GM10248 (cell line): ENCODE data around the gene GOLGA6D.
"Not testable (repeated sequence)": the region's sequence is repeated elsewhere in the genome, so short reads cannot be mapped to it uniquely, and the experiment has no call there.

ENCODE experiments used
- CTCF ChIA-PET: fragments of 300-600 bp; sonication (Branson Sonifier 250); formaldehyde crosslinking; extraction: SDS; loops from one replicate; lab custom pipeline; 2021; ENCODE audit warnings: antibody characterized with exemption; lab: Yijun Ruan, JAX
- POLR2A ChIA-PET: fragments of 350-650 bp; sonication (Branson Sonifier 250); formaldehyde crosslinking; extraction: SDS; loops from one replicate; lab custom pipeline; 2020; ENCODE audit warnings: antibody characterized with exemption; lab: Yijun Ruan, JAX
- DNase-seq: peaks from one replicate; pipeline ENCODE4 v3.0.0; 2012; ENCODE audit errors: extremely low spot score
- TF ChIP-seq, protein P1 (sequence below): IDR thresholded peaks from 2 replicates; pipeline ENCODE4 v1.5.1; 2012; ENCODE audit warnings: mild to moderate bottlenecking, low read depth; ENCODE audit errors: extremely low read depth, missing control alignments, control extremely low read depth

GOLGA6D gene

DNA sequence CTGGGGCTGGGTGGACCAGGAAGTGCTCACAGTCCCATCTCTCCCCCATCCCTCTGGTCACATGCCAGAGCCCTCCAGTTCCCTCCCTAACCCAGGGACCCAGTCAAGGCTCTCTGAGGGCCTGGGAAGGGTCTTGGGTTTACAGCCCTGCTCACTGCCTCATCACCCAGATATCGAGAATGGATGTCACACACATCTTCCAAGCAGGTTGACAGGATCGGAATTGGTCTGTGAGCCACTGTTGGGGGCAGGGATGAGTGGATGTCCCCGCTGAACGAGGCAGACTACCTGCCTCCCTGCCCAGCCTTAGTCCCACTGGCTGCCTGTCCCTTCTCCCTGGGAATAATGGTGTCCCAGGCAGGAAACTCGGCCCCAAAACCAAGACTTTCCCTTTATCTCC is 44.5 kb upstream of the GOLGA6D start:
- no peak for DNase-seq
- CTCF ChIA-PET, result no interaction called here
- TF ChIP-seq, protein P1, sequence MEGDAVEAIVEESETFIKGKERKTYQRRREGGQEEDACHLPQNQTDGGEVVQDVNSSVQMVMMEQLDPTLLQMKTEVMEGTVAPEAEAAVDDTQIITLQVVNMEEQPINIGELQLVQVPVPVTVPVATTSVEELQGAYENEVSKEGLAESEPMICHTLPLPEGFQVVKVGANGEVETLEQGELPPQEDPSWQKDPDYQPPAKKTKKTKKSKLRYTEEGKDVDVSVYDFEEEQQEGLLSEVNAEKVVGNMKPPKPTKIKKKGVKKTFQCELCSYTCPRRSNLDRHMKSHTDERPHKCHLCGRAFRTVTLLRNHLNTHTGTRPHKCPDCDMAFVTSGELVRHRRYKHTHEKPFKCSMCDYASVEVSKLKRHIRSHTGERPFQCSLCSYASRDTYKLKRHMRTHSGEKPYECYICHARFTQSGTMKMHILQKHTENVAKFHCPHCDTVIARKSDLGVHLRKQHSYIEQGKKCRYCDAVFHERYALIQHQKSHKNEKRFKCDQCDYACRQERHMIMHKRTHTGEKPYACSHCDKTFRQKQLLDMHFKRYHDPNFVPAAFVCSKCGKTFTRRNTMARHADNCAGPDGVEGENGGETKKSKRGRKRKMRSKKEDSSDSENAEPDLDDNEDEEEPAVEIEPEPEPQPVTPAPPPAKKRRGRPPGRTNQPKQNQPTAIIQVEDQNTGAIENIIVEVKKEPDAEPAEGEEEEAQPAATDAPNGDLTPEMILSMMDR, result no peak
- POLR2A ChIA-PET, result no interaction called here

DNA sequence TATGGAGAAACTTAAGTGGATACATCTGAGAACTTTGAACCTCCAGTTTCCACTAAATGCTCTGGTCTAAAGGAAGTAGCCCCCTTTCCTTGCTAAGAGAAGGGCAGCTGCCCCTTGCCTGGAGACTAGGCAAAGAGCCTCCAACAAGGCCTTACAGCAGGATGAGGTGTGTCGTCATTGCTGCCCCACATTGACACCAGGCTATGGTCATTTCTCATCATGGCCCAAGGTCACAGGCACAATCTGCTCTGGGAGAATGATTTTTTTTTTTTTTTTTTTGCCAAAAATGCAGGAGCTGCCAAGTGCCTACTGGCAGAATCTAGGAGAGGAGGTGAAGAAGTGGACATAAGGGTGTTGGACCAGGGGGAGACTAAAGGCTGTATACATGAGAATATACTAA is 36.9 kb upstream of the GOLGA6D start:
- POLR2A ChIA-PET, result interaction anchor here (0.7 kb wide), 1 partner anchor 287 kb away, joined by 3 read pairs; no protein-coding TSS in a partner anchor
- DNase-seq, CTCF ChIA-PET: not testable (repeated sequence)

DNA sequence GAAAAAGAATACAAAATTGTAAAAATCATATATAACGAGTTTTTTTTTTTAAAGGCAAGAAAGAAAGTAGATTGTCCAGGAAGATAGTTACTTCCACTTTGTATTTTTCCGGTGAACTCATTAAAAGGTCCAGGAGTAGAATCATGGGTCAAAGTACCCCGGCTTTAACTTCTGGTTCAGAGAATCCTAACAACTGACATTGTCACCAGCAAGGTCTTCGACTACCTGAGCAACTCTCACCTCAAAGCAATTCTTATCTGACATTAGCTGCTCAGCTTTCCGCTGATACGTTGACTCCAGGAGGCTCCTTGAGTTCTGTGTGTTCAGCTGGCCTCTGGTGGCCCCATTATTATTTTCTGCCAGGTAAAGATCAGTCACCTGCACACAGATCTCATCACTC is 33.6 kb upstream of the GOLGA6D start:
- DNase-seq, POLR2A ChIA-PET: not testable (repeated sequence)
- CTCF ChIA-PET, result interaction anchor here (0.8 kb wide), 1 partner anchor 219 kb away, joined by 3 read pairs; no protein-coding TSS in a partner anchor

DNA sequence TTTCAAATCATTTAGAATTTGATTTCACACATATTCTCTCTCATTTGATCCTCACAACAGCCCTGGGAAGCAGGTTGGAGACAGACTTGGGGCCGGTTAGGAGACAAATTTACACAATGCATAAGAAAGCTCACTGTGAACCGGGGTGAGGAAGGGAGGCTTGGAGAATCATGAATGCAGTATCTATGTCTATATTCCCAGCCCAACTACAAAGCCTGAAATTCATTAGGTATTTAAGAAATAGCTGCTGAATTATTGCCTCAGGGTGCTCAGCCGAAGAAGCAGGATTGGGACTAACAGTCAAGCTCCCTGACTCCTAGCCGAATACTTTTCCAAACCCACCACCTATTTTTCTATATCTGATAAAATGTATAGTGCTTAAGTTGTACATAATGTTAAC is 32.9 kb upstream of the GOLGA6D start:
- TF ChIP-seq, protein P1, result no peak
- POLR2A ChIA-PET, result no interaction called here
- CTCF ChIA-PET, result no interaction called here
- DNase-seq, result no peak

DNA sequence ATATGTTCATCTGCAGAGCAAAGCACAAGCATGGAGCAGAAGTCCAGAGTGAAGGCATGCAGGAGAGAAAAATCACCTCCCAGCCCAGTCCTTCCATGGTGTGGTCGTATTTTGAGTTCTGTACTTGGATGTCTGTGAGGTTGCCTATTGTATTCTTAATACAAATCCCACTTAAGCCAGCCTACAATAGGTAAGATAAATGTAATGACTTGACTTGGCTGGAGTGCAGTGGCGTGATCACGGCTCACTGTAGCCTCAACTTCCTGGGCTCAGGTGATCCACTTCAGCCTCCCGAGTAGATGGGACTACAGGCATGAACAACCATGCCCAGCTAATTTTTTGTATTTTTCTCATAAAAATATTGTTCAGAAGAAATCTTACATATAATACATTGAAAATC is 31.3 kb upstream of the GOLGA6D start:
- POLR2A ChIA-PET, DNase-seq, CTCF ChIA-PET: not testable (repeated sequence)

DNA sequence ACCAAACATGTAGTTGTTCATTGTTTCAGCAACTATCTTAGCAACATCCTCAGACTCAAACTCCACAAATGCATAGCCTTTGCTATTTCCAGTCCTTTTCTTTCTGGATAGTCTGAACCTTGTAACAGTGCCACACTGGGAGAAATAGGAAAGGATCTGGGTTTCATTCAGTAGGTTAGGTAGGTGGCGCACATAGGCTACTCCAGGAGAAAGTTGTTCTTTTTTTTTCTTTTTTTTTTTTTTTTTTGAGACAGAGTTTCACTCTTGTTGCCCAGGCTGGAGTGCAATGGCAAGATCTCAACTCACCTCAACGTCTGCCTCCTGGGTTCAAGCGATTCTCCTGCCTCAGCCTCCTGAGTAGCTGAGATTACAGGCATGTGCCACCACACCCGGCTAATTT is 30.4 kb upstream of the GOLGA6D start:
- POLR2A ChIA-PET, result not testable (repeated sequence)

DNA sequence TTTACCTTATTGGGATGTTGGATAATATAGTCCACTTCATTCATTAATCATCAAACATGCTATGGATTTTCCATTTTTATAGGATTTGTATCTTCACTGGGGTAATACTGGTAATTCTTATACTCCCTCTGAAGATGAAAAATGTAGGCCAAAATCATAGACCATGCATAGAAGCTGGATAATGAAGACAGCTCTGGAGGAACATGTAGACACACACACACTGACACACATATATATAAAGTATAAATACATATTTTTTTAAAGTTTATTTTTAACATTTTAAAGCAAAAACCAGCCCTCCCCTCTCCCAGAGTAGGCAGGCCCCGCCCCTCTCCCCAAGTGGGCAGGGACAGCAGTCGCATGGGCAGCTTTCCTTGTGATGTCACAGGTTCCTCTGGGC is 24.6 kb upstream of the GOLGA6D start, which contains the start of gene GOLGA6C:
Gene GOLGA6C, plus strand, starts transcription at position 301 of the 400 bp plus-strand sequence. CDS start 265 bp downstream, outside the sequence.
- POLR2A ChIA-PET, DNase-seq: not testable (repeated sequence)

More for the DNA sequence above, 30.4 kb upstream of the GOLGA6D start:
- DNase-seq, CTCF ChIA-PET: not testable (repeated sequence)

DNA sequence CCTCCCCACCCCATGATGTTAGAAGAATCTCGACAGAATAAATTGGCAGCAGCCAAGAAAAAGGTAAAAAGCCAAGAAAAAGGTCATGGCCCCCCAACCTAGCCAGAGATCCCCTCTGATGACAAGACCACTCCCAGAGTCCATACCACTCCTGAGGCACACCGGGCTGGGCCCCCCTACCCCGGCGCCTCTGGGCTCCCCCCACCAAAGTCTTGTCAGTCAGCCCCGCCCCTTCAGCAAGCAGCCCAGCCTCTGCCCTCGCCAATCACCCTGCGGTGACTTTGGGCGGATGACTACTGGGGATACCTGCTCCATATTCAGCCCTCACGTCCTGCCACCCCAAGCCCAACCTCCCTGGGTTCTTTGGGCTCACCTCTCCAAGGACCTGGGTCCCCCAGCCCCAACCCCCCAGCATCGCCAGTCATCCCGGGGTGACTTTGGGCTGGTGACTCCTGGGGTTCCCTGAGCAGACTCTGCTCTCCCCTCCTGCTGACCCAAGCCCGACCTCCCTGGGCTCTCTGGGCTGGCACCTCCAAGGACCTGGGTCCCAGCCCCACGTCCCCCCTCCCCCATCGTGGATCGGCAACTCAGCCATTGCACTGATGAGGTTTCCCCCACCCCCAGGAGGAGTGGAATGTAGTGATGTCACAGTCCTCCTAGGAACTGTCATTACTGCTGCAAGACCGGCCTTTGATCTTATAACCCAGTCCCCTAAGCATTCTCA is 23.9 kb upstream of the GOLGA6D start:
- DNase-seq, CTCF ChIA-PET, POLR2A ChIA-PET: not testable (repeated sequence)

More for the DNA sequence above, 24.6 kb upstream of the GOLGA6D start, which contains the start of gene GOLGA6C:
- CTCF ChIA-PET, result not testable (repeated sequence)

DNA sequence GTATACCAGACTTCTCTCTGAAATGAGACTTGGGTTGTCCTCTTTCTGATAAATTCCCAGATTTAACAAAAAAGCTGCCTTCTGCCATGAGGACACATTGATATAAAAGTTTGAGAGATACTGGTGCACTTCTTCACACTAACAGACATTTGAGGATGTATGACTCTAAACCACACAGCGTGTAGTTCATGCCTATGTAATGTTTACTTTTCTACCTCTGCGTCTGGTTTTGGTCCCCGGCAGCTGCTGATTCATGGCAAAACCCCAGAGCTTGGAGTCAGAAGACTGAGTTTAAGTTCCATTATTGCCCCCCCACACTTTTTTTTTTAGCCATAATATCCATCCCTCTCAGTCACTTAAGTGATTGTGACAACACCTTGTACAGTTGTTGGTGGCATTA is 22.8 kb upstream of the GOLGA6D start:
- CTCF ChIA-PET, DNase-seq, POLR2A ChIA-PET: not testable (repeated sequence)

DNA sequence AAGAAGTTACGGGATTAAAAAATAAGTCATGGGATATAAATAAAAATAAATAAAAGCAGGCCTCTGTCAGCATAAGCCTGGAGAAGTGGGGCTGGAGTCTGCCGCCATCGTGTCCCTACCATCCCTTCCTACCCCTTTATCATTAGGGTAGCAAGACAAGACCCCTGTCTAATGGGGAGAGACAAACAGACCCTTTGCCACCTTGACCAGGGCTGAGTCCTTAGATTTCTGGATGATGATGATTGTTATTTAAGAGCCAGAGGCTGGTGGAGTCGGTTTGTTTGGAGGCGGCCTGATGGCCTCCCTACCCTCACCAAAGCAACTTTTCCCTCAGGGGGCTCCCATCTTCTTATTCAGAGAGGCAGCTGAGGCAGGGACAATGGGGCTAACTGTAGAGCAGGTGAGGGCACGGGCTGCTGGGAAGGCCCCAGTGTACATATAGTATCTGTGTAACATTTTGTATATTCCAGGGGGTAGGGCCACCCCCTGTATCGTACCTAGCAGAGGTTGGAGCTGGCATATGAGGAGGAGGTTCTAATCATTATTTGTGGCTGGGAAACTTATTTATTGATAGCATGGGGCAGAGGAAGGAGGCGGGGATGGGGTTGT is 8.8 kb upstream of the GOLGA6D start:
- CTCF ChIA-PET, result interaction anchor here (0.9 to 1.3 kb wide), 5 partner anchors 244 to 1301 kb away, joined by 3 to 4 read pairs (median 3); no protein-coding TSS in a partner anchor
- POLR2A ChIA-PET, DNase-seq: not testable (repeated sequence)

DNA sequence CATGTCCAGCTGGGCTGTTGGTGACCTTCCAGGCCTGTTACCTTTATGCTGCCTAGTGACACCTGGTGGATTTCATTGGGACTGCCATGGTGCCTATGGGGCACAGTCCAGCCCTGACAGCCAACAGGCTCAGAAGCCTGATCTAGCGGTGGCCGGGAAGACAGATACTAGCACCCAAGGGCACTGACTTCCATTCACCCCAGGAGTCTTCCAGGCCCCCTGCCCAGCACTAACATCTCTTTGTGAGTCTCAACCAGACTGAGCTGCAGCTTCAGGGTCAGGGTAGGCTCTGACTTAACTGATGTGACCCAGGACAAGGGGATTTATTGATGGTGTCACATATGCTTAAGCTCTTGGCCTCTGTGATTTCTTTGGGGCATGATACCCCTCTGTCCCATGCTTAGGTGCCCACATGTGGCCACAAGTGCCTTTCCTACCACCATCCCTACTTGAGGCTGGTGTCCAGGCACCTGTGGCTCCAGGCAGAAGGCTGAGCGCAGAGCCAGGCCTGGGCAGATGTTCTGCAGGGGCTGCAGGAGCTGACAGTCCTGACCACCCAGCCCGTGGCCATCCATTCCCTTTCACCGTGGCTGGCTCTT is 8.0 kb upstream of the GOLGA6D start:
- DNase-seq, POLR2A ChIA-PET: not testable (repeated sequence)
- CTCF ChIA-PET, result interaction anchor here (0.6 to 1.3 kb wide), 8 partner anchors 240 to 1302 kb away, joined by 3 to 4 read pairs (median 3); no protein-coding TSS in a partner anchor
- TF ChIP-seq, protein P1, result peak; percentile 72

DNA sequence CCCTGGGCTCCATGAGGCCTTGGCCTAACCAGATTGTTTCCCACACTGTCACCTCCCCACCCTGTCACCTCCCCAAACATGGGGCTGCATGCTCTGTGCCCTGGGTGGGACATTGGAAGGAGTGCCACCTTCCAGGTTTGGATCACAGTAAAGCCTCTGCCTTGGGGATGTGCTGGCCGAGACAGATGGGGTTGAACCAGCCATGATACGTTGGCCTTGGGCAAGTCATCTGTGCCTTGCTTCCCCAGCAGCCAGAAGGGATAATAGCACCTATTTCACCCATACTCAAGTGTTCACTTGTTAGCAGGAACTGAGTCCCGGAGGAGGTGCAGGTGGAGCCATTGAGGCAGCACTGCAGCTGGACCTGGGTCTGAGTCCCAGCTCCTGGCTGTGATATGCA is 7.0 kb upstream of the GOLGA6D start:
- POLR2A ChIA-PET, result not testable (repeated sequence)
- CTCF ChIA-PET, result interaction anchor here (1.3 kb wide), 1 partner anchor 968 kb away, joined by 4 read pairs; no protein-coding TSS in a partner anchor
- DNase-seq, result peak; percentile 3

DNA sequence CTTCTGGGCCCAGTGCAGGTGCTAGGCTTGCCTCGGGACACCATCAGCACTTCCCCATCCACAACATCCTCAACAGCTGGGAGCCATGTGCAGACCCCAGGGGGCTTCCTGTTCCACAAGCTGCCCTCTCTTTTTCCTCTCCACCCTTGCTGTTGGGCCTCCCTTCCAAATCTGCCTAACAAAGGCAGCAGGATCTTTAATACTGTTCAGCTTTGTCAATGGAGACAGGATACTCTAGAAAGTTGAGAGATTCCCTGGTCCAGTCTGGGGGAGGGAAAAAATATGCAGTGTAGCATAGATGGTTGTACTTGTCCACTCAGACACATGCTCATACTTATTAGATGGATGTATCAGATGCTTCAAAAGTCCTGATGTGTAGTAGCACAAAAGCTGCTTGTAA is 4.1 kb upstream of the GOLGA6D start:
- POLR2A ChIA-PET, DNase-seq, CTCF ChIA-PET: not testable (repeated sequence)

DNA sequence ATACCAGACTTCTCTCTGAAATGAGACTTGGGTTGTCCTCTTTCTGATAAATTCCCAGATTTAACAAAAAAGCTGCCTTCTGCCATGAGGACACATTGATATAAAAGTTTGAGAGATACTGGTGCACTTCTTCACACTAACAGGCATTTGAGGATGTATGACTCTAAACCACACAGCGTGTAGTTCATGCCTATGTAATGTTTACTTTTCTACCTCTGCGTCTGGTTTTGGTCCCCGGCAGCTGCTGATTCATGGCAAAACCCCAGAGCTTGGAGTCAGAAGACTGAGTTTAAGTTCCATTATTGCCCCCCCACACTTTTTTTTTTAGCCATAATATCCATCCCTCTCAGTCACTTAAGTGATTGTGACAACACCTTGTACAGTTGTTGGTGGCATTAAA is 1.5 kb downstream of the GOLGA6D start:
- CTCF ChIA-PET, DNase-seq, POLR2A ChIA-PET: not testable (repeated sequence)
